ENCODE results near the gene CTBP1. TPM values are rescaled to one million over a fixed set of nuclear protein-coding genes. Genes with fewer than 3 reads are reported as not detected.

Gene CTBP1
- total RNA-seq, 1 donor from 2014 or later = 171 TPM

- H3K4me2 ChIP-seq = no peak overlapping the region
- H3K27ac Mint-ChIP-seq = no peak overlapping the region
- no peaks in the 10 kb centered on the region for H3K36me3 ChIP-seq
- peaks cover 10% of the 10 kb centered on the region for H3K4me1 ChIP-seq
- H2AFZ ChIP-seq (replicated peaks) = no peak overlapping the region
- H3K36me3 Mint-ChIP-seq = no peaks in the 10 kb centered on the region
- no peak overlapping the region for H3K27ac ChIP-seq
- no peaks in the 10 kb centered on the region for H3K79me2 ChIP-seq (ENCODE audit: low read depth)
- H3K27me3 ChIP-seq = peaks cover 89% of the 10 kb centered on the region
- H3F3A ChIP-seq (ENCODE audit: low read depth) = peaks cover 11% of the 10 kb centered on the region
- no peak overlapping the region for H3K4me3 Mint-ChIP-seq
- H3K4me3 ChIP-seq = no peak overlapping the region
- H3K9me3 Mint-ChIP-seq = peaks cover 3% of the 10 kb centered on the region
- H3K27me3 Mint-ChIP-seq (ENCODE audit: insufficient read depth, low read depth) = peaks cover 36% of the 10 kb centered on the region
- H3K9me3 ChIP-seq (ENCODE audit: low read depth) = no peaks in the 10 kb centered on the region
- TF ChIP-seq CTCF (IDR thresholded peaks at IDR 0.05) = no peak
- TF ChIP-seq EZH2 (IDR thresholded peaks at IDR 0.05) = no peak
- DNase-seq (ENCODE audit: low spot score) = no peak
- peaks cover 9% of the 10 kb centered on the region for H3K4me1 Mint-ChIP-seq
- H3K9ac ChIP-seq = no peak overlapping the region
- peaks cover 13% of the 10 kb centered on the region for H4K20me1 ChIP-seq (ENCODE audit: low read depth)
These were observed 79.2 kb downstream of the CTBP1 start for GRCh38 chr4:1169691-1170096.

- no peak overlapping the region for H3K27ac ChIP-seq
- peaks cover 10% of the 10 kb centered on the region for H3K4me1 ChIP-seq
- Mint-ChIP-seq H3K27me3 (ENCODE audit: insufficient read depth, low read depth) (peaks cover 33% of the 10 kb centered on the region), H3K4me1 (peaks cover 9% of the 10 kb centered on the region), H3K9me3 (peaks cover 4% of the 10 kb centered on the region), H3K4me3 (peak overlapping the region; percentile 28), H3K27ac (no peak overlapping the region), H3K36me3 (no peaks in the 10 kb centered on the region)
- no peak overlapping the region for H3K4me3 ChIP-seq
- H3K27me3 ChIP-seq = peaks cover 84% of the 10 kb centered on the region
- no peaks in the 10 kb centered on the region for H3K36me3 ChIP-seq
- peaks cover 11% of the 10 kb centered on the region for H3F3A ChIP-seq (ENCODE audit: low read depth)
- no peak overlapping the region for H3K9ac ChIP-seq
- peaks cover 13% of the 10 kb centered on the region for H4K20me1 ChIP-seq (ENCODE audit: low read depth)
- H3K9me3 ChIP-seq (ENCODE audit: low read depth) = no peaks in the 10 kb centered on the region
- no peak for TF ChIP-seq EZH2 (IDR thresholded peaks at IDR 0.05)
- no peak for TF ChIP-seq EZH2phosphoT487 (IDR thresholded peaks at IDR 0.05)
- no peak for TF ChIP-seq CTCF (IDR thresholded peaks at IDR 0.05)
- DNase-seq (ENCODE audit: low spot score) = no peak
- no peak overlapping the region for H2AFZ ChIP-seq (replicated peaks)
- no peak overlapping the region for H3K4me2 ChIP-seq
- no peaks in the 10 kb centered on the region for H3K79me2 ChIP-seq (ENCODE audit: low read depth)
These were observed 79.7 kb downstream of the CTBP1 start for GRCh38 chr4:1169171-1169671.

GRCh38 chr4:1168191-1169101 is 80.5 kb downstream of the CTBP1 start:
- Histone ChIP-seq H4K20me1 (ENCODE audit: low read depth) (peaks cover 13% of the 10 kb centered on the region), H3K4me1 (peaks cover 10% of the 10 kb centered on the region), H3K9ac (no peak overlapping the region), H3K79me2 (ENCODE audit: low read depth) (no peaks in the 10 kb centered on the region), H3K27me3 (peaks cover 82% of the 10 kb centered on the region), H3K27ac (no peak overlapping the region), H3F3A (ENCODE audit: low read depth) (peaks cover 10% of the 10 kb centered on the region), H3K9me3 (ENCODE audit: low read depth) (no peaks in the 10 kb centered on the region), H3K4me3 (peak overlapping the region; percentile 46), H2AFZ (replicated peaks) (no peak overlapping the region), H3K4me2 (peak overlapping the region; percentile 84), H3K36me3 (no peaks in the 10 kb centered on the region)
- no peak for DNase-seq (ENCODE audit: low spot score)
- Mint-ChIP-seq H3K9me3 (peaks cover 4% of the 10 kb centered on the region), H3K27ac (peak overlapping the region; percentile 37), H3K4me3 (peak overlapping the region; percentile 80), H3K4me1 (peaks cover 9% of the 10 kb centered on the region), H3K27me3 (ENCODE audit: insufficient read depth, low read depth) (peaks cover 28% of the 10 kb centered on the region), H3K36me3 (no peaks in the 10 kb centered on the region)
- TF ChIP-seq CTCF (IDR thresholded peaks at IDR 0.05) = no peak
- TF ChIP-seq EZH2phosphoT487 (IDR thresholded peaks at IDR 0.05) = no peak
- no peak for TF ChIP-seq EZH2 (IDR thresholded peaks at IDR 0.05)
